Left cardiac atrium (tissue), 4 donors: Measurements from ENCODE around the gene CASZ1. TPM values are rescaled to one million over a fixed set of nuclear protein-coding genes. Genes with fewer than 3 reads are reported as not detected.

Experiments used
- ATAC-seq, 2 donors: fragments of 200-7000 bp; cut with Tn5 transposase; one replicate each; pipeline ENCODE4 v1.9.1; 2020; ENCODE audit warnings: mild to moderate bottlenecking in 2 of 2, moderate library complexity in 2 of 2
- DNase-seq: peaks from one replicate; pipeline ENCODE4 v3.0.0-alpha.2; 2020
- intact Hi-C, 2 donors: fragments of 100-400 bp; cut with DNase I; formaldehyde crosslinking; loops; one replicate each; pipeline versions ENCODE4 v1.14.1 to v1.15.1; 2022 to 2023
- total RNA-seq, 2 donors: library from RNA; stranded (reverse); fragmentation: NEBNext Ultra II Directional; extraction: Animal tissue kit (Norgen Biotek cat#: 25700); gene quantifications; one replicate each; pipeline ENCODE4 v1.2.1, GENCODE V29; 2021
- donor health status: DM: no; HTN: yes; CAD: no.
- donor health status: DM: no; HTN: yes; CAD: no; lungs with severe emphysema.
- donor health status: DM: yes; HTN: yes; CAD: no.
- donor health status: Dilated cardiomyopathy.

CASZ1 gene
- total RNA-seq, 2 donors from 2014 or later, result 37.6 to 68.2 TPM

DNA sequence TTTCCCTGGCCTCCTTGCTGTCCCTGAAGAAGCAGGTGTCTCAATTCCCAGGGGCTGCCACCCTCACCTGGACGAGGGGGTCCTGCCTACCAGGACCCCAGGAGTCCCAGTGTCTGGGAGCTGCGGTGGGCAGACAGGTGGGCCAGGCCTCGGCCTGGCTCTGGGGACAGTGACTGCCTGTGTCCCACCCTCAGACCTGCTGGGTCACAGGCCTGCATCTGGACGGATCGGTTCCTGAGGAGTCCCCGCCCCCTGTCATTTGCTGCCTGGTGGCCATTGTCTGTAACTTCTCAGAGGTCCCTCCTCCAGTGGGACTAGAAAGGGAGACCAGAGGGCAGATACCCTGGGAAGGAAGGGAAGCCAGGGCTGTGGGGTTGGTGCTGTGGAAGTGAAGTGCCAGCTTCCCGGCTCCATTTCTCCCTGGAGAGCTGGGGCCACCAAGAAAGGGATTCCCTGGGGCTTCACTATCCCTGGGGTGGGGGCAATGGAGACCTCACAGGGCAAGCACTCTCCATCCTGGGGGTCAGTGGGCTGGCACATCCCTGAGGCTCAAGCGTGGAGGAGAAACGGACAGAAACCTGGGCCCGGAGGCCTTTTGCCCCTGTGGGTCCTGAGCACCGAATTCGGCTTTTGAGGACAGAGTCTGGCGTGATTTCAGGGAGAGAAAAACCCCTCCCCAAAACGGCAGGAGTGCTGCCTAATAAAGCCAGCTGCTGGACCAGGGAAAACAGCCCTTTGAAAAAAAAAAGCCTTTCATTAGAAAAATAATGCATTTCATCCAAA, 164.4 kb downstream of the CASZ1 start:
- DNase-seq (no peak), ATAC-seq (no peak)
- intact Hi-C loops, result no loop called here

DNA sequence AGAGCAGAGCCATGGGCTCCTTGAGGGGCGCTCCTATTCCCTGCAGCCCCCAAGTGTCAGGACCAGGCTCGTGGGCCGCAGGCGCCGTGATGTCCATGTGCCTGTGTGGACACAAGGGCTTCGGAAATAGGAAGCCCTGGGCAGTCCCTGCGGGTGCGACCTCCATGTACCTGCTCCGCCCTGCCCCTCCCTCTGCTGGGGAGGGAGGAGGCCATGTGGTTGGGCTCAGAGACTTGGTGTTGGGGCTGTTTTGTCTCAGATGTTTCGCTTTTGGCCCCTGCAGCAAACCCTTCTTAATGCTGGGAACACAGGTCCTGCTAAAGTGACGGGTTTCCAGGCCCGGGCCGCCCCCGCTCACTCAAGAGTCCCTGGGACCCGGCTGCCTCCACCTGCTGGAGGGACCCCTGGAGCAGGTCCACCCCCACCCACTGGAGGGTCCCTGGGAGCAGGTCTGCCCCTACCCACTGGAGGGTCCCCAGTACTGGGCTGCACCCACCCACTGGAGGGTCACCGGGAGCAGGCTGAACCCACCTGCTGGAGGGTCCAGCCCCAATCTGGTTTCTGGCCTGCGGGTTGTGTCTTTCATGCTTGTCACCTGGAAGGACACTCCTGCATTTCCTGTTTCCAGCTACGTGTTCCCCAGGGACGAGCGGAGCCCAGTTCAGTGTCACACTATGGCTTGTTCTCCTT, 165.2 kb downstream of the CASZ1 start:
- ATAC-seq (no peak), DNase-seq (no peak)
- intact Hi-C loops, result no loop called here

DNA sequence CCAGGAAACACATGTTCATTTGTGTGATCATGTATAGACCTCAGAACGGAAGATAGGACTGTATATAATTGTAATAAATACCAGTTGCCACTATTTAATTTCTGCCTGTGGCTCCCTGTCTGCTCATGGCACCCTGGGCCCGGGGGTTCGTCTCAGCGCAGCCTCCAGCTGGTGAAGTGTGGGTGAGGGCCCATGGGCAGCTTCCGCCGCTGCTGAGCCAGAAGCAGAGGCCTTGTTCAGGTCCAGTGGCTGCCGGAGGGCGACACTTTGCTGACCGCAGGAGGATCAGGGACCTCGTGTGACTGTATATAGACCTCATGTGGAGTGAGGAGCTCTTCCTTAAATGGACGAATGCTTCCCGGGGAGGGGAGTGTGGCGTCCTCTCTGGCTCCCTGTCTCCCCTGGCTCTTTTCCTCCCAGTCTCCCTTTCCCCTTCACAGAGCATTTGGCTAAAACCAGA, 165.8 kb downstream of the CASZ1 start:
- intact Hi-C loops, result no loop called here
- ATAC-seq, result no peak
- no peak for DNase-seq

DNA sequence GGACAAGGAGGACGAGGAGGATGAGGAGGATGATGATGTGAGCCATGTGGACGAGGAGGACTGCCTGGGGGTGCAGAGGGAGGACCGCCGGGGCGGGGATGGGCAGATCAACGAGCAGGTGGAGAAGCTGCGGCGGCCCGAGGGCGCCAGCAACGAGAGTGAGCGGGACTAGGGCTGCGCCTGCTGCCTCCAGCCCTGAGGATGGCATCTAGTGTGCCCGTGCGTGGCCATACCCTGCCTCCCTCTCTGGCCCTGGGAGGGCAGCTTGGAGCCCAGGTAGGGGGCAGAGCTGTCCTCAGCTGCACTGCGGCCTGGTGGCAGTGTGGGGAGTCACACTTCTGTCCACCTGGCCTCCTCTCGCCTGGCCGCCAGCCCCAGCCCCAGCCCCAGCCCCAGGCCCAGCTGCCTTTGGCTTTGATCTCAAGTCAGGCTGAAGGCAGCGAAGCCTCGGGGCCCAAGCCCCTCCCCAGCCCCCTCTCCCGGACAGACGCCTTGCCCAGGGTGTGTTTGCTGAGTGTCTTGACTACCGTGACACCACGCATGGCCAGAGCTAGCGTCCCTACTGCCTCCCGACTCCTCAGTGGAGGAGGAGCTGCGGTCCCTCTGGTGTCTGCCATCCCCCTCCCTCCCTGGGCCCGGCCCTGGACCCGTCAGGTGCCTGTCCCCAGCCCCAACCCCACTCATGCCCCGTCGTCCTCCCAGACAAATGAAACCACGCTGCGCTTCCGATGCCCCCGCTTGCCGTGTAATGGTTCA, 166.5 kb downstream of the CASZ1 start:
- intact Hi-C loops, result no loop called here
- ATAC-seq (no peak), DNase-seq (no peak)

DNA sequence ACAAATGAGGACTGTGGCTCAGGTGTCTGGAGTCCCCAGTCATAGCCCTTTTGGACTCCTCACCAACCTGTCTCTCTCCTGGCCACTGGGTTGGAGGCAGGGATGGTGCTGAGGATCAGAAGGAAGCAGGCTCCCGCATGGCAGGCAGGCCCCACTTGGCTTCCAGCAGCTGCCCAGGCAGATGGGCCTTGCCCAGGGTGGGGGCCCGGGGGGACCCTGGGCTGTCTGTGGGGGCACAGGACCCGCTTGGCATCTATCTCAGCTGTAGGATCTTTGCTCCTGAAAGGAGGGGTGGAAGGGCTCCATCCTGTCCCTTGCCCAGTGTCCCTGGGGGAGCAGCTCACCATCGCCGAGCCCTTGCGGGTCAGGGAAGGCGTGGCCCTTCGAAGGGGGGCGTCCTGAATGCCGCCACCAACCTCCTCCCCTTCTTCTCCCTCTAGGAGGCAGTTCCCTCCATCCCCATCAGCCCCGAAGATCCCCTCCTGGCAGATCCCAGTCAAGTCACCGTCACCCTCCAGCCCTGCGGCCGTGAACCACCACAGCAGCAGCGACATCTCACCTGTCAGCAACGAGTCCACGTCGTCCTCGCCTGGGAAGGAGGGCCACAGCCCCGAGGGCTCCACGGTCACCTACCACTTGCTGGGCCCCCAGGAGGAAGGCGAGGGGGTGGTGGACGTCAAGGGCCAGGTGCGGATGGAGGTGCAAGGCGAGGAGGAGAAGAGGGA, 167.2 kb downstream of the CASZ1 start:
- ATAC-seq (peak in 1 of 2 donors; percentile 8), DNase-seq (no peak)
- intact Hi-C loops, result no loop called here

DNA sequence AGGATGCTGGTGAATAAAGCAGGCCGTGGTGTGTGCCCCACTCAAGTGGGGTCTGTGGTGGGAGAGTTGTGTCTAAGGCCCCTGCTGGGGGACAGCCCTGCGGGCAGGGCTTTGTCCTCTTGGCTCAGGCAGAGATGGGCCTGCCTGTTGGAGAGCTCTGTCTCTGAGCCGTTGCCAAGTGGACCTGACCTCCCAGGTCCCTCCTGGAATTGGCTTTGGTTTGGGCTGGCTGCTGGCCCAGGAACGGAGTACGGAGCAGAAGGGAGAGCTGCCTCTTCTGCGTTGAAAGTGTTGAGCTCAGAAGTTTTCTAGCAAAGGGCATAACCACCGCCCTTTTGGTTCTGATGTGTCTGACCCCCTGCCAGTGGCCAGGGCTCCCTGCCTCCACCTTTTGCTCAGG, 167.8 kb downstream of the CASZ1 start:
- intact Hi-C loops, result no loop called here
- DNase-seq (peak; percentile 77), ATAC-seq (peak; percentile 79 to 82)

DNA sequence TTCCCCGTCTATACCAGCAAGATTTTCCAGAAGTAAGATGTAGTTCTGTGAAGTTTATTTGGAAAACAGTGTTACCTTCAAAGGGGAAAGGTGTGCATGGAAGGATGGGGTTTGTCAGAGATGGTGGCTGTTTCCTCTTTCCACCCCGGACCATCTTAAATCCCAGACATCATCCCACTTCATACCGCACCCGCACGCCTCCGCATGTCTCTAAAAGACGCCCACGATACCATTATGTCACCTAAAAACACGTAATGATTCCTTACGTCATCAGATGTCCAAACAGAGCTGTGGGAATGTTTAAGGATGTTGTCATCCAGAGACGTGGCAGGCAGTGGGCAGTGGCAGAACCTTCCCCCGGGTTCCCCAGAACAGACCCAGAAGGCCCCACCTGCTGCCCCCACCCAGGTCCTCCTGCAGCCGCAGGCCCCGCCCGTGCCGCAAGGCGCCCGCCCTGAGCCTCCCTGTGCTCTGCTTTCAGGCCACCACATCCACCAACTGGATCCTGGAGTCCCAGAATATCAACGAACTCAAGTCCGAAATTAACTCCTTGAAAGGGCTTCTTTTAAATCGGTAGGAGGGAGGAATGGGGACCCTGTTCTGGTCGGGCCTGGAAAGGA, 169.5 kb downstream of the CASZ1 start:
- no peak for ATAC-seq
- intact Hi-C loops, result no loop called here
- DNase-seq, result no peak

DNA sequence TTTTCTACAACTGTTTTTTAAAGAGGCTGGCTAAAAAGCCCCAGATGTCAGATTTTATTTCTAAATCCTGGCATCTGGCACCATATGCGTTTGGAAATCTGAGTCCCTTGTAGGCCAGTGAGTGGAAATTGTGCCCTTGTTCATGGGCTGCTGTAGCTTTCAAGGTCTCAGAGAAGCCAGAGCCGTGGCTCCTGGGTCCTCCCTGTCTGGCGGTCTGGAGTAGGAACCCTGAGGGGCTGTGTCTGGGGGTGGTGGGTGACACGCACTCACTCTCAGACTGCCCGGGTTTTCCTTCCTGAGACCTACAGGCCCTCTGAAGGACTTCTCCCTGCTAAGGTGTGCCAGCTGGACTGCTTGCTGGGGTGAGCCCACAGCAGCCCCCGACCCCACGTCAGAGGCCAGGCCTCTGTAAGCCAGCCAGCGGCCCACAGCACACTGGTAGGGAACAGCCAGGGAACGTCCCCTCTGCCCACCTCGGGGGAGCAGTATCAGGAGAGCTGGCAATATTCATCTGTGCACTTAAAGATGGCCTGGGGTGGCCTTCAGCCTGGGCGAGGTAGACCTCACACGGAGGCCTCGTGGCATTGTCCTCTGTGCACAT, 170.2 kb downstream of the CASZ1 start:
- intact Hi-C loops, result no loop called here
- ATAC-seq, result no peak
- no peak for DNase-seq

DNA sequence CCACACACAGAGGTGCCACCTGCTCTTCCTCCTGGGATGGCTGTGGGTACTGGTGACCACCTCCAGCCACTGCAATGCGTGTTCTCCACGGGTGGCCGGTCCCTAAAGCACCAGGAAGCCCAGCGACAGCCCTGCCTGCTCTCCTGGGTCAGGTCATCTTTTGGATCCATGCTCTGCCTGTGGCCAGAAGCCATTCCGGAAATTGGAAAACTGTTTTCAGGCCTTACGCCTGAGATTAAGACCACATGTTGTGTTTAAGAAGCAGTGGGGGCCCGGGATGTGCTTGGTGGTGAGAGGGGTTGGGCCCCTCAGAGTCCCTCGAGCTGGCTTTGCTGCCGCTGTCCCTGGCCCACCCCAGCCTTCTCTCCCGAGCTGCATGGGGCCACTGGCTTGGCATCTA, 170.9 kb downstream of the CASZ1 start:
- DNase-seq (no peak), ATAC-seq (no peak)
- intact Hi-C loops, result no loop called here

DNA sequence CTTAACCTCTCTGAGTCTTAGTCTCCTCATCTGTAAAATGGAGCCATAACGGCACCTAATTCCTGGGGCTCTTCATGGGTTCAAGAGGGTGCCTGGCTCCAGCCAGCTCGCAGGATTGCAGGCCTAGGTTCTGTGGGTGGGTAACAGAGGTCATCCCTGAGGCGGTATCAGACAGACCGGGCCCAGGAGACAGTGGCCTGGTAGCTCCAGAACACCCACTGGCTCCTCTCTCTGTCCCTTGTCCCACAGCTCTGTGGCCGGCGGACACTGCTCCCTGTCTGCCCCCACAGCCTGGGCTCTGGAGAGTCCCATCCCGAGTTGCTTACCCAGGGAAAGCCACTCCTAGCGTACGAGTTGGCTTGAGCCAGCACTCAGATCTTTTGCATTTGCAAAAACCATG, 171.4 kb downstream of the CASZ1 start:
- ATAC-seq (no peak), DNase-seq (no peak)
- intact Hi-C loops, result no loop called here

DNA sequence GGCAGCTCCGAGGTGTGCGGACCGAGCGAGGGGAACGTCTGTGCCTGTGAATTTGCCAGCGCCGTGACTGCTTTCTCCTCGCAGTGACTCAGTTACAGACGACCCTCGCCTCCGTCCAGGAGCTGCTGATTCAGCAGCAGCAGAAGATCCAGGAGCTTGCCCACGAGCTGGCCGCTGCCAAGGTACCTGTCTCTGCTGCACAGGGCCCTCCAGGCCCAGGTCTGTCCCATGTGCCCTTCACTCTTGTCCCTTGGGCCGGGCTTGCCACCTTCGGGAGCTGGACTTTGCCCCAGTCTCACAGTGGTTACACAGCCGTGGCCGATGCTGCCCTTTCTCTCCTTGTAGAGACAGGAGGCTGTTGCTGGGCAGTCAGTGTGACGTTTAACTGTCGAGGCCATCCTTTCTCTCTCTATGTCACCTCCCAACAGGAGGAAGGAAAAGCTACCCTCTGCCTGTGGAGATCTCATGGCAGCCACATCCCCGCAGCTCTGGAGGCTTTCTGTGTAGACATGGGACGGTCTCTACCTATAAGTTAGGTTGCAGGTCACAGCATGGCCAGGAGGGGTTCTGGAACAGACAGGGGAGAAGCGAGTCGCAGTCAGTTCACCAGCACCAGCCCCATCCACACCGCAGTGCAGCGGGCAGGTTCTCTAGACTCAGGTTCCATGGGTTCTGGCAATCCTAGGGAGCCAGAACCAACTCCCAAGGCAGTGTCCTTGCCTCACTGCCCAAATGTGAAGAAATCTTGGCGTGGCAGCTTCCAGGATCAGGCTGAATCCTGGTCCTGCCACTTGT, 172.0 kb downstream of the CASZ1 start:
- DNase-seq (no peak), ATAC-seq (no peak)
- intact Hi-C loops, result no loop called here

DNA sequence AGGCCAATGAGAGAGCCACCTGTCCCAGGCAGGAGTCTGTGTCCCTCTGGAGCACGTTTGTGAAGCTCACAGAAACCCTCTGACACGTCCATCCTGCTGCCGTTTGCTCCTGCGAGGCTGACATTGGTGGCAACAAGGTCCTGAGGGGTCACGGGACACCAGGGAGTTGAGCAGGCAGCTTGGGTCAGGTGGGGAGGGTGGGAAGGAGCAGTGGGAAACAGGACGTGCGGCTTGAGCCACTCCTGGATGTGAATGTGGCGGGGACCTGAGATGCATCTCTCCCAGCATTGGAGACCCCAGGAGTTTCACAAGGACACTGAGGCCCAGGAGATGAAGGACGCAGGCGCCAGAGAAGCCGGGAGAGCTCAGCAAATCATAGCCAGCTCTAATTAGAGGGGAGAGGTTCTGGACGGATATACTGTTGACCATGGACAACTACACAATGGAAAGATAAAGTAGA, 172.7 kb downstream of the CASZ1 start:
- ATAC-seq (no peak), DNase-seq (no peak)
- intact Hi-C loops, result no loop called here

DNA sequence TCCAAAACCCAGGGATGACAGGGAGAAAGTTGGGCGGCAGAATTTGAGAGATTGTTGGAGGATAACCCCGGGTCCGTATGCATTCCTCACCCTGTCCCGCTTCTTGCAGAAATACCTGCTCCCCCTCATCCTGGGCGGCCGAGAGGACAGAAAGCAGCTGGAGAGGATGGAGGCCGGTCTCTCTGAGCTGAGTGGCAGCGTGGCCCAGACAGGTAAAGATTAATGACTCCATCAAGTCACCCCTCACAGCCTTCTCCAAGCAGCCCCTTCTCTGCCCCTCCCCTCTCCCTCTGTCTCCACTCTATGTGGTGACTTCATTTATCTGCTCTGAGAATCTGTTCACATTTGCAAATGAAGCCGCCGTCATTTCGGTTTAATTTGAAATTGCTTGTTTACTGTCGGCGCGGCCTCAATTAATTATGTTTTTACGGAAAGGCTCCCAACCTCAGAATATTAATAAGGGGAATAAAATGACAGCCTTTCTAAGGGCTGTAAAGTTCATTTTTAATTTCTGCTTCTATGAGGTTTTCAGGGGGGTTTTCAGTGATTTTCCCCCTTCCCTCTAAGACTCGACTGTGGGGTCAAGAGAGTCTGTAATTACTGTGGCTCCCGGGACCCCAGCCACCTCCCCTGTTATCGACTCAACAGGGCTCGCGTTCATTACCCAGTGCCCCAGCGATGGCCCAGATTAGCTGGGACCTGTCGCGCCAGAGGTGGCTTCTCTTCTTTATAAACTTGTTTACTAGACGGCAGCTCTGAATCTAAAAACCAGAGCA, 173.3 kb downstream of the CASZ1 start:
- intact Hi-C loops, result no loop called here
- no peak for ATAC-seq
- DNase-seq, result no peak

DNA sequence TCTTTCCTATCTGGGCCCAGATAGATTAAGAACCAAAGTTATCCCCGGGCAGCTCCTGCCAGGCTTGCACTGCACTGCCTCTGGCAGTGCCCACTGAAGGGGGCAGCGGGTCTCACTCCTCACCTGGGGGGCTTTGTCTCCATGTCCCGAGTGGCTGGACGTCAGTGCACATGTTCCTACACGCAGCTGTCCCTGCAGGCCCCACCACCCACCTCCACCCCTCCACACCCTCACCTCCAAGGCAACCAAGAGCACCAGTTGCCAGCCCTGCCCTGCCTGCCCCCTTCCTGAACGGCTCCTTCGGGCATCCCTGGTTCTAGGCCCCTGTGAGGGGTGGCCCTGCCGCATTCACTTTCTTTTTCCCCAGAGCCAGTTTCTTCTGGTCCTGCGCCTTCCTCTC, 174.5 kb downstream of the CASZ1 start:
- intact Hi-C loops, result no loop called here
- DNase-seq (no peak), ATAC-seq (no peak)

DNA sequence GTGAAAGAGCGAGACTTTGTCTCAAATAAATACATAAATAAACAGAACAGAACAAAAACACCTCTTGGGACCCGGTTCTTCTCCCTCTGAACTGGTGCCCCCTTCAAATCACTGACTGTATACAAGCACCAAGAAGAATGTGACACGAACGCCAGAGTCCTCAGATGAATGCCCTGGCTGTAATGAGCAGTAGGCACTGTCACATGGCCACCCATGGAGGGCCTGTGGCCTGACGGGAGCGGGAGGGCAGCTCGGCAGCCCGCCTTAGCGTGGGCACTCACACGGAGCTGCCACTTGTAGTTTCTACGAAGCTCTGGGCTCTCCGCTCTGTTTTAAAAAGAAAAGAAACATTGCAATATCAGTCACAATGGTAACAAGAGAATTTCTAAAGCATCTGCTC, 175.7 kb downstream of the CASZ1 start:
- ATAC-seq (no peak), DNase-seq (no peak)
- intact Hi-C loops, result no loop called here

DNA sequence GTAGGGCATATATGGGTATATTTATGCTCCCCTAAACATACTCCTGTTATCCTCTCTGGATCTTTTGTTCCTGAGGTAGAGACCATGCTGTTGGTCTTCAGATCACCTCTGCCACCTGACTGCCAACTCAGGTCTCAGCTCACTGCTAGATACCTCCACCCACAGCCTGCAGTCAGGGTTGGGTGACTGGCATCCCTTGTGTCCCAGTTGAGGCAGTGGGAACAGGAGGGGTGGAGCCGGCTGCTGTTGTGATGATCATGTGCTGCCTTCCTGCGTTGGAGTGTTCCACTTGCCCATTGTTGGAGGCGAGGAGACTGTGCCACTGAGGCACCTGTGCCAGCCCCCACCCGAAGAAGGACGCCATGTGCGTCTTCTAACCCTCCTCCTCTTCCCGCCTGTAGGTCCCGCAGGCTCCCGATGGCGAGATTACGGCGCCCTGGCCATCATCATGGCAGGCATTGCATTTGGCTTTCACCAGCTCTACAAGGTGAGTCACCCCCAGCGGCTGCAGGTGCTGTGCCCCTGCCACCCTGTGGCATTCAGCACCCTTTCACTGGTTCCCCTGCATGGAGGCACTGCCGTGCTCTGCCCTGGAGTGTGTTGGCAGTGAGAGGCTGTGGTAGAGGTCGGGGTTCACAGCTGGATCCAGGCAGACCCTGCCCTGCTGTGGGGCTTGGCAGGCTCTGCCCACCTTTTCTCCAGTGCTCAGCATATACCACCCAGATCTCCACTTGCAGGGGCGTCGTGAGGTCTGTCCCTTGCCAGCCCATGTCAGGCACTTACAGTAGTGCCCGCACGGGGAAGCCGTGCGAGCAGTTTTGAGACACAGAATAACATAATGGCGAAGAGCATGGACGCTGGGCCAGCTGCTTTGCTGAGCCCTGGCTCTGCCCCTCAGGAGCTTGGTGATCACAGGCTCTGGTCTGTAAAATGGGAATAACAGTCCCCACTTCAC, 178.2 kb downstream of the CASZ1 start:
- ATAC-seq, result no peak
- no peak for DNase-seq
- intact Hi-C loops, result loop anchor here in 1 of 2 donors (10.0 kb wide), 1 partner anchor 63 kb away; no protein-coding TSS in a partner anchor
